H1 (cell line): ENCODE data around the gene LRRC37B. TPM values are rescaled to one million over a fixed set of nuclear protein-coding genes. Genes with fewer than 3 reads are reported as not detected.

Source experiments
- CTCF ChIA-PET: fragments of 300-600 bp; sonication (Branson Sonifier 250); formaldehyde crosslinking; loops from one replicate; lab custom pipeline; 2021; ENCODE audit not compliant: partially characterized antibody; lab: Charles Lee
- POLR2A ChIA-PET: fragments of 300-600 bp; sonication (Branson Sonifier 250); formaldehyde crosslinking; loops from one replicate; lab custom pipeline; 2021; ENCODE audit warnings: inconsistent platforms; ENCODE audit not compliant: partially characterized antibody; lab: Charles Lee
- DNase-seq, 2 experiments: peaks; one replicate each; pipeline versions ENCODE4 v3.0.0 to v3.0.0-alpha.2; 2010 to 2022; ENCODE audit warnings: low spot score in 2 of 2, low read depth in 1 of 2, mixed read lengths in 1 of 2
- FAIRE-seq: peaks from 2 replicates; lab custom pipeline; 2011; peaks lifted over from hg19 to GRCh38; lab: Jason Lieb, UNC
- H2AFZ ChIP-seq: 2 replicates; pipeline ENCODE4 v1.8.1; 2012; ENCODE audit warnings: low read length, inconsistent platforms
- H2AK5ac ChIP-seq: 2 replicates; pipeline ENCODE4 v1.6.1; 2013; ENCODE audit warnings: low read depth, low read length
- H2BK120ac ChIP-seq: replicated peaks from 2 replicates; pipeline ENCODE3; 2013; ENCODE audit warnings: low read depth, low read length, inconsistent platforms
- H2BK12ac ChIP-seq: 2 replicates; pipeline ENCODE4 v1.6.1; 2013; ENCODE audit warnings: low read depth, low read length
- H2BK15ac ChIP-seq: 2 replicates; pipeline ENCODE4 v1.6.1; 2013; ENCODE audit warnings: low read length
- H2BK20ac ChIP-seq: 2 replicates; pipeline ENCODE4 v1.6.1; 2013; ENCODE audit warnings: low read length
- H2BK5ac ChIP-seq: 2 replicates; pipeline ENCODE4 v1.6.1; 2013; ENCODE audit warnings: low read depth, low read length
- H3K14ac ChIP-seq: 2 replicates; pipeline ENCODE4 v1.6.1; 2013; ENCODE audit warnings: inconsistent platforms; ENCODE audit not compliant: insufficient read length
- H3K18ac ChIP-seq: 2 replicates; pipeline ENCODE4 v1.6.1; 2013; ENCODE audit warnings: low read length; ENCODE audit errors: extremely low read depth
- H3K23ac ChIP-seq: 2 replicates; pipeline ENCODE4 v1.6.1; 2013; ENCODE audit warnings: inconsistent platforms; ENCODE audit not compliant: insufficient read length
- H3K23me2 ChIP-seq: 2 replicates; pipeline ENCODE4 v1.6.1; 2013; ENCODE audit warnings: low read depth, low read length
- H3K27ac ChIP-seq: 2 replicates; pipeline ENCODE4 v1.6.1; 2011; ENCODE audit warnings: low read depth, low read length, inconsistent platforms
- H3K27me3 ChIP-seq, 4 experiments: replicated peaks in 1 of 4; 1 replicate in 1 of 4; 2 replicates in 3 of 4; pipeline versions ENCODE4 v1.6.1 to v1.8.1; 2011 to 2013; ENCODE audit warnings: low read length in 3 of 4, mild to moderate bottlenecking in 3 of 4, inconsistent platforms in 2 of 4, mixed read lengths in 2 of 4, moderate library complexity in 1 of 4; ENCODE audit not compliant: control insufficient read depth in 3 of 4, insufficient read depth in 3 of 4; ENCODE audit errors: extremely low read depth in 1 of 4
- H3K36me3 ChIP-seq, 4 experiments: 2 replicates each; pipeline versions ENCODE4 v1.6.1 to v1.8.1; 2011 to 2013; ENCODE audit warnings: mild to moderate bottlenecking in 4 of 4, low read length in 3 of 4, moderate library complexity in 2 of 4, control low read depth in 1 of 4, inconsistent platforms in 1 of 4; ENCODE audit not compliant: insufficient read depth in 4 of 4, control insufficient read depth in 2 of 4
- H3K4ac ChIP-seq: replicated peaks from 2 replicates; pipeline ENCODE3; 2013; ENCODE audit warnings: low read length, low read depth, mixed read lengths, inconsistent platforms; ENCODE audit not compliant: insufficient read length
- H3K4me1 ChIP-seq, 4 experiments: replicated peaks in 1 of 4; 1 replicate in 1 of 4; 2 replicates in 3 of 4; pipeline versions ENCODE4 v1.6.1 to v1.8.1; 2011 to 2013; ENCODE audit warnings: low read length in 3 of 4, inconsistent platforms in 2 of 4, mixed read lengths in 1 of 4; ENCODE audit not compliant: insufficient read depth in 4 of 4, control insufficient read depth in 3 of 4
- H3K4me2 ChIP-seq, 2 experiments: 2 replicates each; pipeline versions ENCODE4 v1.6.1 to v1.8.1; 2011 to 2013; ENCODE audit warnings: low read depth in 2 of 2, low read length in 2 of 2, control low read depth in 1 of 2, inconsistent platforms in 1 of 2, mild to moderate bottlenecking in 1 of 2; ENCODE audit not compliant: insufficient read depth in 1 of 2
- H3K4me3 ChIP-seq, 4 experiments: fragments of 200-600, 300-600 bp in 1 of 4; sonication (generic), shearing (Covaris generic), sonication (Bioruptor Twin) in 1 of 4; 2 replicates each; pipeline versions ENCODE4 v1.5.1 to v1.8.1; 2011 to 2016; ENCODE audit warnings: low read length in 4 of 4, low read depth in 3 of 4, control low read depth in 2 of 4, inconsistent platforms in 2 of 4, mild to moderate bottlenecking in 2 of 4, mixed read lengths in 1 of 4, moderate library complexity in 1 of 4; ENCODE audit not compliant: insufficient read depth in 2 of 4; ENCODE audit errors: extremely low read depth in 1 of 4
- H3K56ac ChIP-seq: replicated peaks from 2 replicates; pipeline ENCODE3; 2013; ENCODE audit warnings: low read depth, mild to moderate bottlenecking, mixed read lengths, low read length, inconsistent platforms; ENCODE audit not compliant: insufficient read length
- H3K79me1 ChIP-seq: 2 replicates; pipeline ENCODE4 v1.6.1; 2013; ENCODE audit warnings: low read depth, low read length, control low read depth
- H3K79me2 ChIP-seq, 2 experiments: 2 replicates each; pipeline versions ENCODE4 v1.6.1 to v1.8.1; 2012 to 2013; ENCODE audit warnings: low read length in 2 of 2, mild to moderate bottlenecking in 2 of 2, inconsistent platforms in 1 of 2; ENCODE audit not compliant: insufficient read depth in 2 of 2, control insufficient read depth in 1 of 2
- H3K9ac ChIP-seq, 4 experiments: replicated peaks in 1 of 4; 1 replicate in 1 of 4; 2 replicates in 3 of 4; pipeline versions ENCODE4 v1.6.1 to v1.8.1; 2011 to 2013; ENCODE audit warnings: low read depth in 3 of 4, low read length in 3 of 4, control low read depth in 2 of 4, mild to moderate bottlenecking in 2 of 4, moderate library complexity in 2 of 4, inconsistent platforms in 1 of 4; ENCODE audit errors: extremely low read depth in 1 of 4
- H3K9me3 ChIP-seq, 2 experiments: 2 replicates each; pipeline versions ENCODE4 v1.6.1 to v1.8.1; 2012 to 2013; ENCODE audit warnings: mild to moderate bottlenecking in 2 of 2, moderate library complexity in 2 of 2, control low read depth in 1 of 2, inconsistent platforms in 1 of 2, low read depth in 1 of 2, low read length in 1 of 2, mixed read lengths in 1 of 2; ENCODE audit not compliant: insufficient read depth in 2 of 2
- H4K20me1 ChIP-seq, 2 experiments: replicated peaks in 1 of 2; 2 replicates each; pipeline versions ENCODE3 to v1.8.1; 2011 to 2013; ENCODE audit warnings: inconsistent platforms in 2 of 2, low read length in 2 of 2, mild to moderate bottlenecking in 1 of 2; ENCODE audit not compliant: insufficient read depth in 2 of 2, control insufficient read depth in 1 of 2
- H4K5ac ChIP-seq: 2 replicates; pipeline ENCODE4 v1.6.1; 2013; ENCODE audit warnings: low read length, low read depth, mixed read lengths, inconsistent platforms; ENCODE audit not compliant: insufficient read length
- H4K8ac ChIP-seq: 2 replicates; pipeline ENCODE4 v1.8.0; 2013; ENCODE audit warnings: mild to moderate bottlenecking, moderate library complexity, low read length, inconsistent platforms; ENCODE audit not compliant: insufficient read depth; ENCODE audit errors: extremely low read depth
- H4K91ac ChIP-seq: replicated peaks from 2 replicates; pipeline ENCODE3; 2013; ENCODE audit warnings: low read length, mixed read lengths, inconsistent platforms; ENCODE audit not compliant: insufficient read length
- CBX5 ChIP-seq: fragments of 300-800, 300-1000 bp; sonication (generic); IDR thresholded peaks from 2 replicates; pipeline ENCODE4 v1.7.1; 2016; ENCODE audit warnings: antibody characterized with exemption, low read length, low read depth
- CHD1 ChIP-seq: IDR thresholded peaks from 2 replicates; pipeline ENCODE4 v1.6.1; 2012; ENCODE audit warnings: low read depth, low read length, improper control_type of control experiment
- GTF2F1 ChIP-seq: IDR thresholded peaks from 2 replicates; pipeline ENCODE4 v1.6.1; 2012; ENCODE audit warnings: low read depth, low read length, improper control_type of control experiment, borderline replicate concordance
- HDAC6 ChIP-seq: IDR thresholded peaks from one replicate; pipeline ENCODE4 v1.7.1; 2012; ENCODE audit warnings: low read depth, mild to moderate bottlenecking, inconsistent platforms, low read length, moderate library complexity
- KDM5A ChIP-seq: fragments of 200-600 bp; IDR thresholded peaks from 2 replicates; pipeline ENCODE4 v1.7.1; 2012; ENCODE audit warnings: mild to moderate bottlenecking, low read length, inconsistent platforms, mixed read lengths
- MAX ChIP-seq: IDR thresholded peaks from 2 replicates; pipeline ENCODE4 v1.6.1; 2012; ENCODE audit warnings: inconsistent platforms
- NANOG ChIP-seq: IDR thresholded peaks from 2 replicates; pipeline ENCODE4 v1.6.1; 2011; ENCODE audit warnings: low read length, low read depth, mild to moderate bottlenecking, inconsistent platforms; ENCODE audit not compliant: insufficient read depth, poor library complexity, severe bottlenecking
- RXRA ChIP-seq: IDR thresholded peaks from 2 replicates; pipeline ENCODE4 v1.6.1; 2011; ENCODE audit warnings: low read depth, mild to moderate bottlenecking, low read length, moderate library complexity; ENCODE audit not compliant: insufficient read depth
- SIX5 ChIP-seq: IDR thresholded peaks from 2 replicates; pipeline ENCODE4 v1.6.1; 2011; ENCODE audit warnings: mild to moderate bottlenecking, low read depth, low read length
- SP1 ChIP-seq: IDR thresholded peaks from 2 replicates; pipeline ENCODE4 v1.6.1; 2011; ENCODE audit warnings: low read depth, low read length
- SP4 ChIP-seq: IDR thresholded peaks from 2 replicates; pipeline ENCODE4 v1.6.1; 2012; ENCODE audit warnings: low read length, inconsistent platforms
- TAF1 ChIP-seq: IDR thresholded peaks from 2 replicates; pipeline ENCODE4 v1.6.1; 2011; ENCODE audit warnings: mild to moderate bottlenecking, low read depth, low read length
- TCF12 ChIP-seq: IDR thresholded peaks from 2 replicates; pipeline ENCODE4 v1.6.1; 2011; ENCODE audit warnings: low read depth, mild to moderate bottlenecking, low read length
- WGBS, 2 experiments: shearing (Covaris generic) in 1 of 2; methylation state at CpG; one replicate each; pipeline versions ENCODE4 v1.1.6 to v1.1.7; 2013 to 2015; ENCODE audit warnings: low lambda C conversion rate in 2 of 2, mixed read lengths in 2 of 2, inconsistent platforms in 1 of 2, low coverage in 1 of 2, missing lambda C conversion rate in 1 of 2; ENCODE audit not compliant: insufficient replicate concordance in 2 of 2, insufficient coverage in 1 of 2, insufficient read length in 1 of 2; ENCODE audit errors: extremely low coverage in 1 of 2, missing lambda C conversion rate in 1 of 2; 5-methylcytosine and 5-hydroxymethylcytosine counted together
- polyA plus RNA-seq, 7 experiments: library from polyadenylated mRNA; depleted of rRNA in 3 of 7; stranded (reverse) in 5 of 7; unstranded in 2 of 7; fragments of >200 nt in 5 of 7; fragments of 200-250 nt in 2 of 7; gene quantifications; 1 replicate in 5 of 7; 2 replicates in 1 of 7; 4 replicates in 1 of 7; pipeline versions ENCODE4 v1.2.1 to v1.2.3, GENCODE V29; 2011 to 2013; ENCODE audit warnings: missing spikeins in 2 of 7, mixed read lengths in 2 of 7
- total RNA-seq: library from RNA; stranded (reverse); fragmentation: NEBNext Ultra II Directional; extraction: Animal tissue kit (Norgen Biotek cat#: 25700); gene quantifications from 2 replicates; pipeline ENCODE4 v1.2.1, GENCODE V29; 2021
- TF ChIP-seq, protein P1 (sequence below): IDR thresholded peaks from 2 replicates; pipeline ENCODE4 v1.6.1; 2011; ENCODE audit warnings: low read length, improper control_type of control experiment

Gene LRRC37B
- total and polyA plus RNA-seq, 2 of the 8 experiments (the other 6 are each of a cell fraction or from before 2014, with no cell fraction given), result 16.0 to 19.0 TPM

GRCh38 chr17:32019228-32019627, 12.0 kb downstream of the LRRC37B start:
- POLR2A ChIA-PET, result interaction anchor here (0.6 kb wide), 1 partner anchor 10 kb away, joined by 3 read pairs; no protein-coding TSS in a partner anchor
- 95% methylated on average over 1 of the region's 1 CpG; no CpG with 5 or more reads in 1 of the 2 experiments for WGBS, 2 experiments
- no peak overlapping the region for H2BK12ac ChIP-seq
- TF ChIP-seq CHD1 (no peak), RXRA (no peak), TAF1 (no peak), NANOG (no peak), CBX5 (no peak), SP1 (no peak), TCF12 (no peak), SIX5 (no peak), MAX (no peak), HDAC6 (no peak), SP4 (no peak), KDM5A (no peak), GTF2F1 (no peak)
- TF ChIP-seq, protein P1, sequence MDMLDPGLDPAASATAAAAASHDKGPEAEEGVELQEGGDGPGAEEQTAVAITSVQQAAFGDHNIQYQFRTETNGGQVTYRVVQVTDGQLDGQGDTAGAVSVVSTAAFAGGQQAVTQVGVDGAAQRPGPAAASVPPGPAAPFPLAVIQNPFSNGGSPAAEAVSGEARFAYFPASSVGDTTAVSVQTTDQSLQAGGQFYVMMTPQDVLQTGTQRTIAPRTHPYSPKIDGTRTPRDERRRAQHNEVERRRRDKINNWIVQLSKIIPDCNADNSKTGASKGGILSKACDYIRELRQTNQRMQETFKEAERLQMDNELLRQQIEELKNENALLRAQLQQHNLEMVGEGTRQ, result no peak

More at GRCh38 chr17:32019228-32019627, 12.0 kb downstream of the LRRC37B start:
- DNase-seq, result no peak
- Histone ChIP-seq H3K18ac (no peak overlapping the region), H3K23me2 (no peaks in the 10 kb centered on the region), H3K4me1 (no peaks in the 10 kb centered on the region), H2BK5ac (no peak overlapping the region), H4K8ac (no peak overlapping the region), H3K79me2 (peaks cover 0 to 27% of the 10 kb centered on the region in 2 experiments; a peak in 2 of 4 replicates), H4K5ac (no peak overlapping the region), H2BK20ac (no peak overlapping the region), H3K4me3 (no peak overlapping the region), H3K9me3 (no peaks in the 10 kb centered on the region), H3K9ac (no peak overlapping the region), H3K56ac (no peak overlapping the region), H3K79me1 (no peaks in the 10 kb centered on the region), H4K91ac (no peak overlapping the region), H2BK15ac (no peak overlapping the region), H3K4me2 (no peak overlapping the region), H2AFZ (no peak overlapping the region), H3K14ac (no peak overlapping the region), H3K36me3 (peaks cover 0 to 16% (median 5%) of the 10 kb centered on the region in 4 experiments; a peak in 5 of 8 replicates), H3K4ac (no peak overlapping the region), H4K20me1 (peaks cover 2 to 4% of the 10 kb centered on the region in 2 experiments), H2BK120ac (no peak overlapping the region), H2AK5ac (no peak overlapping the region), H3K27ac (no peak overlapping the region), H3K23ac (no peak overlapping the region), H3K27me3 (no peaks in the 10 kb centered on the region)
- no peak for FAIRE-seq
- CTCF ChIA-PET, result interaction anchor here (1.1 to 1.4 kb wide), 2 partner anchors 116 to 119 kb away, joined by 3 to 4 read pairs; no protein-coding TSS in a partner anchor
